Ascending aorta (tissue), 2 donors: ENCODE data around the gene SUCLG2. TPM values are rescaled to one million over a fixed set of nuclear protein-coding genes. Genes with fewer than 3 reads are reported as not detected.

Experiments used
- DNase-seq, 2 donors: peaks; one replicate each; pipeline ENCODE4 v3.0.0-alpha.2; 2019; ENCODE audit warnings: low spot score in 2 of 2
- H3K27ac ChIP-seq, 2 donors: fragments of 200-600 bp; sonication (generic); one replicate each; pipeline ENCODE4 v1.5.1; 2016 to 2017; ENCODE audit warnings: mild to moderate bottlenecking in 1 of 2
- H3K27me3 ChIP-seq: fragments of 200-600 bp; sonication (generic); one replicate; pipeline ENCODE4 v1.5.1; 2017
- H3K36me3 ChIP-seq, 2 donors: fragments of 200-600 bp; sonication (generic); one replicate each; pipeline ENCODE4 v1.5.1; 2016
- H3K4me1 ChIP-seq, 2 donors: fragments of 200-600 bp; sonication (generic); one replicate each; pipeline ENCODE4 v1.5.1; 2016 to 2017; ENCODE audit warnings: mild to moderate bottlenecking in 1 of 2
- H3K4me3 ChIP-seq, 2 donors: fragments of 200-600 bp; sonication (generic); one replicate each; pipeline ENCODE4 v1.5.1; 2016 to 2017; ENCODE audit warnings: mild to moderate bottlenecking in 1 of 2
- H3K9me3 ChIP-seq, 2 donors: fragments of 200-600 bp; sonication (generic); one replicate each; pipeline ENCODE4 v1.5.1; 2016
- intact Hi-C: fragments of 100-400 bp; cut with DNase I; formaldehyde crosslinking; loops from one replicate; pipeline ENCODE4 v1.15.1; 2023
- total RNA-seq: library from RNA; depleted of rRNA; stranded (reverse); fragments of >200 nt; gene quantifications from one replicate; pipeline ENCODE4 v1.1.0, GENCODE V29; 2016
- TF ChIP-seq, protein P1 (sequence below), 3 experiments: fragments of 200-600 bp in 2 of 3; fragments of 450-650 bp in 1 of 3; sonication (generic) in 2 of 3; IDR thresholded peaks; one replicate each; pipeline ENCODE4 v1.5.1; 2016 to 2019; ENCODE audit warnings: antibody characterized with exemption in 3 of 3, mild to moderate bottlenecking in 1 of 3, moderate library complexity in 1 of 3

The SUCLG2 gene
- total RNA-seq, 1 donor from 2014 or later = 33.6 TPM

DNA sequence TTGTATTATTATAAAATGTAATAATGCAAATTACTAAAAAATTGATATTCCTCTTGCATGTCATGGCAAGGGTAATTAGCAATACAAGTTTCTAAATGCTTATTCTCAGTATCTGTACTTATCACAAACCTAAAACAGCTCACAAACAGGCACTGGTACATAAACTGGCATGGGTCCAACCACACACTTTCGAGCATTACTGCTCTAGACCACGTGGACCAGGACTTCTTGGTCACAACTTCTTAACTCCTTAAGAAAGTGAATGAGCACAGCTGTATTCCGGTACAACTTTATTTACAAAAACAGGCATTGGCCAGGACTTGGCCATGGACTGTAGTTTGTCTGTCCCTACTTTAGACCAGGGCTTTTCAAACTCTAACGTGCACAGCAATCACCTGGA lies 173.3 kb downstream of the SUCLG2 start:
- peaks cover 0 to 3% of the 10 kb centered on the region in 2 donors for H3K36me3 ChIP-seq
- intact Hi-C loops = no loop called here
- TF ChIP-seq, protein P1, sequence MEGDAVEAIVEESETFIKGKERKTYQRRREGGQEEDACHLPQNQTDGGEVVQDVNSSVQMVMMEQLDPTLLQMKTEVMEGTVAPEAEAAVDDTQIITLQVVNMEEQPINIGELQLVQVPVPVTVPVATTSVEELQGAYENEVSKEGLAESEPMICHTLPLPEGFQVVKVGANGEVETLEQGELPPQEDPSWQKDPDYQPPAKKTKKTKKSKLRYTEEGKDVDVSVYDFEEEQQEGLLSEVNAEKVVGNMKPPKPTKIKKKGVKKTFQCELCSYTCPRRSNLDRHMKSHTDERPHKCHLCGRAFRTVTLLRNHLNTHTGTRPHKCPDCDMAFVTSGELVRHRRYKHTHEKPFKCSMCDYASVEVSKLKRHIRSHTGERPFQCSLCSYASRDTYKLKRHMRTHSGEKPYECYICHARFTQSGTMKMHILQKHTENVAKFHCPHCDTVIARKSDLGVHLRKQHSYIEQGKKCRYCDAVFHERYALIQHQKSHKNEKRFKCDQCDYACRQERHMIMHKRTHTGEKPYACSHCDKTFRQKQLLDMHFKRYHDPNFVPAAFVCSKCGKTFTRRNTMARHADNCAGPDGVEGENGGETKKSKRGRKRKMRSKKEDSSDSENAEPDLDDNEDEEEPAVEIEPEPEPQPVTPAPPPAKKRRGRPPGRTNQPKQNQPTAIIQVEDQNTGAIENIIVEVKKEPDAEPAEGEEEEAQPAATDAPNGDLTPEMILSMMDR (IDR thresholded peaks at IDR 0.05) = no peak

DNA sequence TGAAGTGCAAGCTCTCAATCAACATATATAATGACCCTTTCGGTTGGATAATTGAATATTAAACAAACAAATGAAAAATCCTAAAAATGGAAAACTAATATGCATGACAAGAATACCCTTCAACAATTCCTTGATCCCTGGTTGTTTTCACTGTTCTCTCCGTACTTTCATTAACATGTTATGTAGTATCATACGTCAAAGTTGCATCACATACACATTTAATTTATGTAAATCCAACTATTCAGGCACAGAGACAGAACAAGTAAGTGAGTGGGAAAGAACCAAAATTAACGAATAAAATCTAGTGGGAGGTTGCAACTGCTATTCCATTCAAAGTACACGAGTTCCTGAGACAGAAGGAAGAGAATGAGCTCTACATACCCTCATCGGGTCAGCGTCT lies 176.0 kb downstream of the SUCLG2 start:
- intact Hi-C loops = no loop called here

More for the DNA sequence above, 173.3 kb downstream of the SUCLG2 start:
- no peak overlapping the region for H3K4me3 ChIP-seq
- no peaks in the 10 kb centered on the region for H3K27me3 ChIP-seq
- H3K4me1 ChIP-seq = no peaks in the 10 kb centered on the region
- DNase-seq = no peak
- no peak overlapping the region for H3K27ac ChIP-seq
- H3K9me3 ChIP-seq = no peaks in the 10 kb centered on the region

DNA sequence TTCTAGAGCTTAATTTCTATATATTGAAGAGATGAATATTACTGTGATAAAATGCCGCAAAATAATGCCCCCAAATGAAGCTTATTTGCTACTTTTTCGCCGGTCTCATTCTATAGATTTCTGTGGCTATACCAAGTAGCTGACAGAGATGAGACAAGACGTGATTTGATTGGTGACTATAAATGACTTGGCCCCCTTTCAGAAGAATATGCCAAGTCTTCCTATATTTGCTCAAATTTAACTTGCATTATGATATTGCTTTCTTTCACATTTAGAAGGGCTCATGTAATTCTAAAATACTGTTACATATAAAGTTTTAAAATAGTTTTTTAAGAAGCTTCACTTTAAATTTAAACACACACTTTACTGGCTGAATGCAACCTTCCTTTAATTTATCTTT lies 180.1 kb downstream of the SUCLG2 start:
- Histone ChIP-seq H3K9me3 (no peaks in the 10 kb centered on the region), H3K27ac (no peak overlapping the region), H3K36me3 (peaks cover 3 to 4% of the 10 kb centered on the region in 2 donors), H3K4me3 (no peak overlapping the region), H3K27me3 (no peaks in the 10 kb centered on the region), H3K4me1 (no peaks in the 10 kb centered on the region)
- DNase-seq = no peak
- TF ChIP-seq, protein P1 (IDR thresholded peaks at IDR 0.05) = no peak
- intact Hi-C loops = no loop called here

More for the DNA sequence above, 176.0 kb downstream of the SUCLG2 start:
- H3K27ac ChIP-seq = no peak overlapping the region
- TF ChIP-seq, protein P1 (IDR thresholded peaks at IDR 0.05) = no peak
- no peaks in the 10 kb centered on the region for H3K4me1 ChIP-seq
- DNase-seq = no peak
- no peaks in the 10 kb centered on the region for H3K27me3 ChIP-seq
- no peaks in the 10 kb centered on the region for H3K9me3 ChIP-seq
- H3K4me3 ChIP-seq = no peak overlapping the region
- H3K36me3 ChIP-seq = peaks cover 3 to 4% of the 10 kb centered on the region in 2 donors

DNA sequence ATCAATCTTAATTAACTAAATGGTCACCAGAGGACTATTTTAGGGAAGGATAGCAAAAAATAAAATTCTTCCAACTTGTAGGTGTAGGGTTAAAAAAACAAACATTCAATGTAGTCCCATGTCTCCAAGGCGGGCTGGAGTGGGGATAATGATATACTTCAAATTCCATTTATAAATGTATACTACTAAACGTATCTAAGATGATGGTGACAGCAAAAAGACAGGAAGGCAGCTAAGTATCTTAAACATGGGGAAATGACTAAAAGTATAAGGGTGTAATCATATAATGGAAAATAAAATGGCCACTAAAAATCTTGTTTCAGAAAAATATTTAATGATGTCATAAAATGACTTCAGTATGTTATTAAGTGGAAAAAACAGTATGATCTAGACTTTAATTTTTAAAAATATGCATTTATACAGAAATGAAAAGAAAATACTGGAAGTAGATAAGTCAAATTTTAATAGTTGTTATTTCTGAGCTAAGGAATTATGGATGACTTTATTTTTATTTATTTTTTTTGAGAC lies 181.7 kb downstream of the SUCLG2 start:
- Histone ChIP-seq H3K27me3 (no peaks in the 10 kb centered on the region), H3K27ac (no peak overlapping the region), H3K4me3 (no peak overlapping the region), H3K9me3 (no peaks in the 10 kb centered on the region), H3K36me3 (peaks cover 3 to 4% of the 10 kb centered on the region in 2 donors), H3K4me1 (no peaks in the 10 kb centered on the region)
- TF ChIP-seq, protein P1 (IDR thresholded peaks at IDR 0.05) = no peak
- DNase-seq = no peak
- intact Hi-C loops = no loop called here

DNA sequence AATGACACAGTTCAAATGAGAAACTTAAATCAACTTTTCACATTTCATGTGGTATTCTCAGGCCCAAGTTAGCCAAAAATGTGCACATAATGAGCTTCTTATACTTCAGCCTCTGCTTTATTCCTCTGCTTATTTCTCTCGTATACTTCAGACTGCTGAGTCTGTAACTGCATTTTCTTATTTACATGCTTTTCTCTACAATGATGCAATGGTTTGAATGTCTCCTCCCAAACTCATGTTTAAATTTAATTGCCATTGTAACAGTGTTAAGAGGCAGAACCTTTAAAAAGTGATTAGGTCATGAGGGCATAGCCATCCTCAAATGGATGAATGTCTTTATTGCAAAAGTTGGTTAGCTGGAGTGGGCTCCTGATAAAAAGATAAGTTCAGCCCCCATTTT lies 184.2 kb downstream of the SUCLG2 start:
- Histone ChIP-seq H3K36me3 (peaks cover 0 to 4% of the 10 kb centered on the region in 2 donors), H3K9me3 (no peaks in the 10 kb centered on the region), H3K4me3 (no peak overlapping the region), H3K27ac (no peak overlapping the region), H3K4me1 (no peaks in the 10 kb centered on the region), H3K27me3 (no peaks in the 10 kb centered on the region)
- DNase-seq = no peak
- TF ChIP-seq, protein P1 (IDR thresholded peaks at IDR 0.05) = no peak
- intact Hi-C loops = no loop called here

DNA sequence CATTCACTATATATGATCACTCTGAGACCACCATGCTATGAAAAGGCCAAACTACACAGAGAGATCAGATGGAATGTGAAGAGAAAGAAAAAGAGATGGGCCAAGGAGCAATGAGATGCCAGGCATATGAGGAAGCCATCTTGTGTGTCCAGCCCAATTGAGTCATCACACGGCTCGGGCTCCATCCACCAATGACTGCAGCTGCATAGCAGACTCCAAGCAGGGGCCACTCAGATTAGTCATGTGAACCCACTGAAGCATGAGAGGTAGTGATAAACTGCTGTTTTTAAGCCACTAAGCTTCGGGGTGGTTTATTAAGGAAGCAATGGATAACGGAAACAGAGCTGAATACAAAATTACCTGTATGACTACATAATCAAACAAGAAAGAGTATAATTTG lies 185.9 kb downstream of the SUCLG2 start:
- TF ChIP-seq, protein P1 (IDR thresholded peaks at IDR 0.05) = no peak
- no peak for DNase-seq
- H3K4me3 ChIP-seq = no peak overlapping the region

More for the DNA sequence above, 185.9 kb downstream of the SUCLG2 start:
- intact Hi-C loops = no loop called here
- H3K36me3 ChIP-seq = no peaks in the 10 kb centered on the region
- no peaks in the 10 kb centered on the region for H3K27me3 ChIP-seq
- no peaks in the 10 kb centered on the region for H3K9me3 ChIP-seq
- H3K4me1 ChIP-seq = no peaks in the 10 kb centered on the region
- no peak overlapping the region for H3K27ac ChIP-seq
